Ascending aorta (tissue), 2 donors: ENCODE measurements around the gene SNRPD2. TPM values are rescaled to one million over a fixed set of nuclear protein-coding genes. Genes with fewer than 3 reads are reported as not detected.

ENCODE experiments used
- DNase-seq, 2 donors: peaks; one replicate each; pipeline ENCODE4 v3.0.0-alpha.2; 2019; ENCODE audit warnings: low spot score in 2 of 2
- H3K27ac ChIP-seq, 2 donors: fragments of 200-600 bp; sonication (generic); one replicate each; pipeline ENCODE4 v1.5.1; 2016 to 2017; ENCODE audit warnings: mild to moderate bottlenecking in 1 of 2
- H3K27me3 ChIP-seq: fragments of 200-600 bp; sonication (generic); one replicate; pipeline ENCODE4 v1.5.1; 2017
- H3K36me3 ChIP-seq, 2 donors: fragments of 200-600 bp; sonication (generic); one replicate each; pipeline ENCODE4 v1.5.1; 2016
- H3K4me1 ChIP-seq, 2 donors: fragments of 200-600 bp; sonication (generic); one replicate each; pipeline ENCODE4 v1.5.1; 2016 to 2017; ENCODE audit warnings: mild to moderate bottlenecking in 1 of 2
- H3K4me3 ChIP-seq, 2 donors: fragments of 200-600 bp; sonication (generic); one replicate each; pipeline ENCODE4 v1.5.1; 2016 to 2017; ENCODE audit warnings: mild to moderate bottlenecking in 1 of 2
- H3K9me3 ChIP-seq, 2 donors: fragments of 200-600 bp; sonication (generic); one replicate each; pipeline ENCODE4 v1.5.1; 2016
- CTCF ChIP-seq, 3 experiments: fragments of 200-600 bp in 2 of 3; fragments of 450-650 bp in 1 of 3; sonication (generic) in 2 of 3; IDR thresholded peaks; one replicate each; pipeline ENCODE4 v1.5.1; 2016 to 2019; ENCODE audit warnings: antibody characterized with exemption in 3 of 3, mild to moderate bottlenecking in 1 of 3, moderate library complexity in 1 of 3
- intact Hi-C: fragments of 100-400 bp; cut with DNase I; formaldehyde crosslinking; loops from one replicate; pipeline ENCODE4 v1.15.1; 2023
- total RNA-seq: library from RNA; depleted of rRNA; stranded (reverse); fragments of >200 nt; gene quantifications from one replicate; pipeline ENCODE4 v1.1.0, GENCODE V29; 2016

SNRPD2 gene
- total RNA-seq: 71.1 TPM

- DNase-seq: peak; percentile 76 to 96
These were observed at the start of gene SNRPD2 for GRCh38 chr19:45691516-45692186. TSS of gene SNRPD2 (minus strand) at chr19:45691953. CDS start at chr19:45691888, 65 bp downstream.

GRCh38 chr19:45739498-45740439 lies 48.0 kb upstream of the SNRPD2 start:
- no peak for TF ChIP-seq CTCF (IDR thresholded peaks at IDR 0.05)
- H3K27me3 ChIP-seq: no peaks in the 10 kb centered on the region
- no peak for DNase-seq
- no peaks in the 10 kb centered on the region for H3K36me3 ChIP-seq
- no peak overlapping the region for H3K4me3 ChIP-seq
- H3K4me1 ChIP-seq: no peaks in the 10 kb centered on the region
- no peak overlapping the region for H3K27ac ChIP-seq
- intact Hi-C loops: no loop called here
- H3K9me3 ChIP-seq: no peaks in the 10 kb centered on the region

More at GRCh38 chr19:45691516-45692186, at the start of gene SNRPD2:
- H3K4me1 ChIP-seq: peaks cover 0 to 15% of the 10 kb centered on the region in 2 donors
- H3K4me3 ChIP-seq: peak within 1 kb of the TSS; percentile 82 to 87
- no peak for TF ChIP-seq CTCF (IDR thresholded peaks at IDR 0.05)
- intact Hi-C loops: loop anchor here (1.0 to 5.0 kb wide), 8 partner anchors 26 to 264 kb away; partner anchors contain the start of genes OPA3, SIX5 and VASP
- H3K27me3 ChIP-seq: no peaks in the 10 kb centered on the region
- H3K27ac ChIP-seq: peak within 1 kb of the TSS; percentile 87 to 93
- no peaks in the 10 kb centered on the region for H3K9me3 ChIP-seq
- peaks cover 23 to 25% of the 10 kb centered on the region in 2 donors for H3K36me3 ChIP-seq

GRCh38 chr19:45733160-45733810 lies 41.5 kb upstream of the SNRPD2 start, which contains the start of gene MEIOSIN:
TSS of gene MEIOSIN (plus strand) at chr19:45733439. CDS start at chr19:45735377, 1,938 bp downstream.
- intact Hi-C loops: no loop called here
- no peak for TF ChIP-seq CTCF (IDR thresholded peaks at IDR 0.05)
- DNase-seq: no peak
- H3K27me3 ChIP-seq: no peaks in the 10 kb centered on the region
- H3K27ac ChIP-seq: no peak within 1 kb of the TSS
- H3K4me1 ChIP-seq: peaks cover 0 to 10% of the 10 kb centered on the region in 2 donors
- H3K4me3 ChIP-seq: no peak within 1 kb of the TSS
- H3K9me3 ChIP-seq: no peaks in the 10 kb centered on the region
- H3K36me3 ChIP-seq: no peaks in the 10 kb centered on the region

- peak; percentile 95 to 99 for DNase-seq
- no peaks in the 10 kb centered on the region for H3K9me3 ChIP-seq
- peak within 1 kb of the TSS; percentile 88 to 89 for H3K4me3 ChIP-seq
- peaks cover 0 to 10% of the 10 kb centered on the region in 2 donors for H3K4me1 ChIP-seq
- H3K27ac ChIP-seq: peak within 1 kb of the TSS; percentile 48 to 56
- H3K36me3 ChIP-seq: no peaks in the 10 kb centered on the region
- intact Hi-C loops: loop anchor here (1.0 to 2.0 kb wide), 4 partner anchors 13 to 132 kb away; partner anchors contain the start of gene SYMPK
- peak in 1 of 3 experiments; percentile 9 for TF ChIP-seq CTCF (IDR thresholded peaks at IDR 0.05)
- no peaks in the 10 kb centered on the region for H3K27me3 ChIP-seq
These were observed 38.9 kb upstream of the SNRPD2 start, which contains the start of gene FBXO46 for GRCh38 chr19:45730368-45731288. TSS of gene FBXO46 (minus strand) at chr19:45730896. CDS start at chr19:45713495, 17,401 bp downstream.
